Adipocyte (in vitro differentiated cells): ENCODE results near the gene ATP1B1.

Experiments
- DNase-seq: peaks from one replicate; pipeline ENCODE4 v3.0.0-alpha.2; 2015; ENCODE audit warnings: low read depth
- H3K27me3 ChIP-seq: replicated peaks from 2 replicates; pipeline ENCODE4 v1.7.0; 2013; ENCODE audit warnings: mild to moderate bottlenecking, low read length, moderate library complexity; ENCODE audit not compliant: control insufficient read depth, insufficient read depth
- H3K36me3 ChIP-seq: 2 replicates; pipeline ENCODE4 v1.7.0; 2013; ENCODE audit warnings: low read length, mild to moderate bottlenecking, moderate library complexity; ENCODE audit not compliant: control insufficient read depth, insufficient read depth, severe bottlenecking
- H3K4me1 ChIP-seq: 2 replicates; pipeline ENCODE4 v1.7.0; 2013; ENCODE audit warnings: mild to moderate bottlenecking, low read length, moderate library complexity; ENCODE audit not compliant: control insufficient read depth, insufficient read depth
- H3K4me3 ChIP-seq: 2 replicates; pipeline ENCODE4 v1.7.0; 2013; ENCODE audit warnings: mild to moderate bottlenecking, low read length, moderate library complexity
- H3K9ac ChIP-seq: 2 replicates; pipeline ENCODE4 v1.7.0; 2013; ENCODE audit warnings: mild to moderate bottlenecking, low read length, moderate library complexity
- H3K9me3 ChIP-seq: 2 replicates; pipeline ENCODE4 v1.7.0; 2013; ENCODE audit warnings: mild to moderate bottlenecking, low read length, moderate library complexity; ENCODE audit not compliant: control insufficient read depth

ATP1B1 gene

DNA sequence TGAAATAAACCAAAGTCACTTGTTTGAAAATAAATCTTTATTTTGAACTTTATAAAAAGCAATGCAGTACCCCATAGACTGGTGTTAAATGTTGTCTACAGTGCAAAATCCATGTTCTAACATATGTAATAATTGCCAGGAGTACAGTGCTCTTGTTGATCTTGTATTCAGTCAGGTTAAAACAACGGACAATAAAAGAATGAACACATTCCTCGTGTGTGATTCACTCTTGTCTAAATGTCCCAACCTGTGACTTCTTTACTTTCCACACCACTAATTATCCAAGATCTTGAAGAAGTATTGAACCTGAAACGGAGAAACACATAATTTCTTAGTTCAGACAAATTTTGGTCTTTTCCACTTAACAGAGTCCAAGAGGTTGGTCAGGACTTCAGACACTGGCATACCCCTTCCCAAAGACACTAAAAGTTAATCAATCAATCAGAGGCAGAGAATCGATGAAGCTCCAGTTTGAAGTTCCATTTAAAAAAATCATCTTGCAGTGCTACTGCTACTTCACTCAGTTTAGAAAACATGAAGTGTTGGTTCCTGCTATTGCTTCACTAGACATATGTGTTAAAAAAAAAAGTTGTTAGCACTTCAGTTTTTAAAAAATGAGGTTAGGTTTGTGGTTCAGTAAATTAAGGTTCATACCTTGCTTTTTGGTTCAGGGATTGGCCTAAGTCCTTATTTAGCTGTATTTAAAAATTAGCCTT is 26.2 kb downstream of the ATP1B1 start:
- H3K27me3 ChIP-seq, result no peaks in the 10 kb centered on the region
- no peak overlapping the region for H3K9ac ChIP-seq
- peaks cover 23% of the 10 kb centered on the region for H3K36me3 ChIP-seq
- no peak overlapping the region for H3K4me3 ChIP-seq
- no peaks in the 10 kb centered on the region for H3K9me3 ChIP-seq
- no peaks in the 10 kb centered on the region for H3K4me1 ChIP-seq
- no peak for DNase-seq

DNA sequence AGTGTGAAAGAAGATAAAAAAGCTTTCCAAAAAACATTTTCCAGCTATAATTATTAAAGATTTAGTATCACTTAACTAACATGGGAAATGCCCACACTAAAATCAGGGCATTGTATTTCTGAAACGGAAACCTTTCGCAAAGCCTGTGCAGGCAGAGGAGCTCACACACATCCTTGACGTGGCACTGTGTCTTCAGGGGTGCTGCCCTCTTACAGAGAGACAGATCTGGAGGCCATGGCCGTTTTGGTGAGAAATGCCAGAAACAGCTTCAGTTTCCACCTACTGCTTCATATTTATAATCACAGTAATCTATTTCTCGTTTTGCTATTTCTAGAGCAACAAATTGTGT is 26.7 kb downstream of the ATP1B1 start:
- Histone ChIP-seq H3K27me3 (no peaks in the 10 kb centered on the region), H3K36me3 (peaks cover 18% of the 10 kb centered on the region), H3K4me1 (no peaks in the 10 kb centered on the region), H3K4me3 (no peak overlapping the region), H3K9me3 (no peaks in the 10 kb centered on the region), H3K9ac (no peak overlapping the region)
- DNase-seq, result no peak

DNA sequence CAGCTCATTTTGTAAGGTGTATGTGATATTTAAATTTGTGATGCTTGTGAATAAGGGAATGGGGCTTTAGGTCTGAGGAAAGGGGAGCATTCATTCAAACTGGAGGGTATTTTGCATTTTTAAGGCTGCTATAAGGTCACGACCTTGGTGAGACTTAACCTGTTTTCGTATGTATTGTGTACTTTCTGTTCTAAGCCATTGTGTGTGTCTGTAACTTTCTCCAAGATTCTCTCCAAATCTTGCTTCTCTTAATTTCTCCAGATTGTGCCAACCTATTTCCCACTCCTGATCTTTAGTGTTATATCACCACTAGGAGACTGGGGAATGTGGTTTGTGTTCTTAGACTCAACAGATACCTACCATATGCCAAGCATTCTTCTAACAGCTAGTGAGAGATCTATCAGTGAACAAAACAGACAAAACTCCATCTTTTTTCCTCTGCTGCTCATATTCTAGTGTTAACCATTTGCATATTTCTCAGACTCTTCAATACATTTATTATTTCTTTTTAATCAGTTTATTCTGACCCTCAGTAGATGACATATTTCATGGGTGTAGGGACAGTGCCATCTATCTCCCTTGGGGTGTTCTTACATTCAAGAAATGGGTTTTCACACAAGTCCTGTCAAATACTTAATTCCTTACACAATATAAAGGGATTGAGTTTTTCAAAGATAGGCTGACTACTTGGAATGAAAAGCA is 27.5 kb downstream of the ATP1B1 start:
- Histone ChIP-seq H3K27me3 (no peaks in the 10 kb centered on the region), H3K4me1 (no peaks in the 10 kb centered on the region), H3K9me3 (no peaks in the 10 kb centered on the region), H3K9ac (no peak overlapping the region), H3K4me3 (no peak overlapping the region), H3K36me3 (peaks cover 10% of the 10 kb centered on the region)
- no peak for DNase-seq

DNA sequence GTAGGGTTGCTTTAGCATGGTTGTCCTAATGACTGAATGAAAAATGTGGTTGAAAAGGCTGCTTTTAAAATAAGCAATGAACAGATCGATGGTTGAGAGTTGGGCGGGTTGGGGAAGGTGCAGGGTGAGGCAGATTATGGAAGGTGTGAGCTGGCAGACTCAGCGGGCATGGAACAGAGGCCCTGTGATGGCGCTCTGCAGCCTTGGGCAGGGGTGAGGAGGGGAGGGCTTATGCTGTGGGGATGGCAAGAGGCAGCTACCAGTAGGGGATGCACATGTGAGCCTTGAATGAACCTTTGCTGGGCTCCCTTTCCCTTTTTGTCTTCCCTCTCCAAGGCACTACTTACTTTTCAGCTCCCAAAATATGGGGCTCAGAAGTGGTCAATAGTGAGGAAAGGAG is 30.9 kb downstream of the ATP1B1 start:
- peaks cover 4% of the 10 kb centered on the region for H3K36me3 ChIP-seq
- no peak for DNase-seq
- H3K4me1 ChIP-seq, result peaks cover 4% of the 10 kb centered on the region
- no peak overlapping the region for H3K4me3 ChIP-seq
- no peaks in the 10 kb centered on the region for H3K9me3 ChIP-seq
- no peaks in the 10 kb centered on the region for H3K27me3 ChIP-seq
- H3K9ac ChIP-seq, result no peak overlapping the region

DNA sequence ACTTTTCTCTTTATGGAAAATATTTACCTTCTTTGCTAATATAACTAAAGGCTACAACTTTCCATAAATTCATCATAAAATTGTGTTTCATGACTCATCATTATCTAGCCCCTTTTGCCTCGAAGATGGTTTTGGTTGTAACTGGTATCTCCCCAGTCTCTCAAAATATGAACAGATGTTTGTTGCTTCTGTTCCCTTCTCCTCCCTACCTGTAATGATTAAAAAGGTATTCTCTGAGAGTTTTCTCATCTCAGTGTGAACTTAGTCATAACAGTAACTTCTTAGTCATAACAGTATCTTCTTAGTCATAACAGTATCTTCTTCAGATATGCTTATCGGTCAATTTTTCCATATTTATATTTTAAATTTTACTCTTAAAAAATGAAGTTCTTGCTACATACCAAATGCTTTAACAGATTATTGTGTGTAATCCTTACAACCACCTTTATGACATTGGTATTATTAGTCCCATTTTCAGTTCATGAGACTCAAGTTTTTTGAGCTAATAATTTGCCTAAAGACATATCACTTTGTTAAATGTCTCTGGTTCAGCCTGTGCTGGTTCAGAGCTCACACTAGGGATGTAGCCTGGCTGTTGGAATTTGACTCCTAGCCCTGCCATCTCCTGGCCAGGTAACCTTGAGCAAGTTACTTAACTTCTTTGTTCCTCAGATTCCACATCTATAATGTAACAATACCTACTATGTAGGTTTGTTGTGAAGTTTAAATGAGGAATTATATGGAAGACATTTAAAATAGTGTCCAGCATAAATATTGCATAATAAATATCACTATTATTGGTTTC is 32.6 kb downstream of the ATP1B1 start:
- H3K9me3 ChIP-seq, result no peaks in the 10 kb centered on the region
- H3K9ac ChIP-seq, result no peak overlapping the region
- H3K27me3 ChIP-seq, result no peaks in the 10 kb centered on the region
- peaks cover 6% of the 10 kb centered on the region for H3K4me1 ChIP-seq
- no peaks in the 10 kb centered on the region for H3K36me3 ChIP-seq
- H3K4me3 ChIP-seq, result no peak overlapping the region
- DNase-seq, result no peak

DNA sequence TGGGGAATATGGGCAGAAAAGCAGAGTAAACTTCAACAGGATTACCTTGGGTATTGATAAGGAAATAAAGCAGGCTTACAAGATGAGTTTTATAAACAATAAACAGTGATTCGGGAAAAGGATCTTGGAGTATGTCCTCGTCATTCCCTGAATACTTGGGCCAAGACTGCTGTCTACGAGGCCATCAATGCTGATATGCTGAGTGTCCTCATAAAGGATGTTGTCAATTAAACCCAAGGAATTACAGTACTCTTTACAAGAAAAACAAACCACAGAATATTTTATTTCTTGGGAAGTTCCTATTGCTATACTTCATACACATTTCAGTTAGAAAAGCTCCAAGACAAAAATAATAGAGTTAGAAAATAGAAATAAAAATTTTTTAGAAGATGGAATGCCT is 34.9 kb downstream of the ATP1B1 start:
- Histone ChIP-seq H3K9ac (no peak overlapping the region), H3K36me3 (no peaks in the 10 kb centered on the region), H3K4me1 (peaks cover 6% of the 10 kb centered on the region), H3K27me3 (no peaks in the 10 kb centered on the region), H3K9me3 (no peaks in the 10 kb centered on the region), H3K4me3 (no peak overlapping the region)
- no peak for DNase-seq

DNA sequence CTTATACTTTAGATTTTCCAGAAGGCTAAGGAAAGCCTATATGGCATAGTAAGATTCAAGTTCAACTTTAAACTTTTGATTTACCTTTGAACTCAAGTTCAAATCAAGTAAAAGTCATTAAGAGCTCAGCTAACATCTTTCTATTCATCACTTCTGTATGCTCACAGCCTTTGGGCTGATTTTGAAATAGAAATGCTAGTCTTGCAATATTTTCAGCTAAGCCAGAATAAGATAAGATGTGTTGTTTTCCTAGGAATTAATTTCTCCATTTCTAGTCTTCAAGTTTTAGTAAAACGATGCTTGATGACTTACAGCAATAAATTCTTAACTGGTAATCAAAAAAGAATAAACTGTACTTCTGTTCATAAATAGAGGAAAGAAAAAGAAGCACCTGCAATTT is 35.6 kb downstream of the ATP1B1 start:
- no peak for DNase-seq
- no peaks in the 10 kb centered on the region for H3K9me3 ChIP-seq
- no peaks in the 10 kb centered on the region for H3K27me3 ChIP-seq
- no peaks in the 10 kb centered on the region for H3K36me3 ChIP-seq
- H3K4me3 ChIP-seq, result no peak overlapping the region
- peaks cover 6% of the 10 kb centered on the region for H3K4me1 ChIP-seq
- H3K9ac ChIP-seq, result no peak overlapping the region

DNA sequence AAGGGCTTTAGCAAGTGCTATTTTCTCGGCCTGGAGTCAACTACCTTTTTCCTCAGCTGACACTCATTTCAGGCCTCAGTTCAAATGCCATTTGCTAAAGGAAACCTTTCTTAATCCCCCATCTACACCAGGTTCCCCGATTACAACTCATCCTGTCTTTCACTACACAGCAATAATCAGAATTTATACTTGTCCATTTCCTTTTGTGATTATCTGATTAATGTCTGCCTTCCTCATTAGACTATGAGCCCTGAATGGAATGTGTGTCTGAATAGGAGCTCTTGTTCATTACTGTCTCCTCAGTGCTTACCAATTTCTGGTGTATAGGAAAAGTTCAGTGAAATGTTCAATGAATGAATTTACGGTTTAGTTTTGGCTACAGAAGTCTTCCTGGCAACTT is 36.9 kb downstream of the ATP1B1 start:
- no peaks in the 10 kb centered on the region for H3K9me3 ChIP-seq

DNA sequence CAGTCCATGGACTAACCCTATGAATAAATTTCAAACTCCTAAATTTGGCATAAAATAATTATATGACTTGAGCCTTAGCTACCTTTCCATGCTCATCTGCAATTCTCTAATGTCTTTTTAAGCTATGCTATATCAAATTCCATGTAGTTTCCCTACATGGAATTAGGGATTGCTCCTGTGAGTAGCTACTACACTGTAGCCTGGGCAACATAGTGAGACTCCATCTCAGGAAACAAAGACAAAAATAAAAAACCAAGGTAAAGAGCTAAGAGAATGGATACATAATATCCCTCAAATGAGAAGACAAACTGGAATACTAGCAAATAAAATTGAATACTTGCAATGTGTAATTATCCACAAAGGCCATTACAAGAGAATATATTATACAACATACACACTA is 37.5 kb downstream of the ATP1B1 start:
- H3K36me3 ChIP-seq, result no peaks in the 10 kb centered on the region
- no peaks in the 10 kb centered on the region for H3K9me3 ChIP-seq
- H3K4me3 ChIP-seq, result no peak overlapping the region
- H3K27me3 ChIP-seq, result no peaks in the 10 kb centered on the region
- H3K4me1 ChIP-seq, result peaks cover 6% of the 10 kb centered on the region
- no peak for DNase-seq
- H3K9ac ChIP-seq, result no peak overlapping the region

More for the DNA sequence above, 36.9 kb downstream of the ATP1B1 start:
- DNase-seq, result no peak
- Histone ChIP-seq H3K4me1 (peaks cover 6% of the 10 kb centered on the region), H3K36me3 (no peaks in the 10 kb centered on the region), H3K27me3 (no peaks in the 10 kb centered on the region), H3K9ac (no peak overlapping the region), H3K4me3 (no peak overlapping the region)

DNA sequence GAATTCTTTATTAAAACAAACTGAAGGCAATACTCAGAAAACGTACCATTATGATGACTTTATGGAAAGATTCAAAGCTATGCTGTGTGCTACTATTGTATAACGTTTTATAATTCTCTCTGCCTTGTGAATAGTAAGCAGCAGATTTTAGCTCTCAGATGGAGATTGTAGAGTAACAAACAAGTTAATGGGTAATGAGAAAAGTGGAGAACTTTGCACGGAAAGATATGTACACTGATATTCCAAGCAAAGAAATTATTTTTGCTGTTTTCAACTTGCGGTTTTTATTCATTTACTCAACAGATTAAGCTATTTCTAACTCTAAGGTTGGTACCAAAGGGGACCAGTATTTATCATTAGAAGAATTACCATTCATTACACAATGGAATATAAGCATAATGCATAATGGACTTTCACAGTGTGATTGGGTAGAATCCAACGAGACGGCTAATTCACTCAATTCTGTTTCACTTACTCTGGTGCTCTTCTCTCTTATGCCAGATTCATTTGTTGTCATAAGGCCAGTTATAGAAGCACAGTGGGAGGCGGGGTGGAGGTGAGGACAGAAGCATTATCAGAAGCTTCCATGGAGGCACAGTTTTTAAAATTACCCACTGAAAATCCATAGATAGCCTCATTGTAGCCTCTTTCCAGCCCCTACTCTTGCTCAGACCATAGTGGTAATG is 38.6 kb downstream of the ATP1B1 start:
- Histone ChIP-seq H3K9me3 (no peaks in the 10 kb centered on the region), H3K4me3 (no peak overlapping the region), H3K4me1 (peaks cover 6% of the 10 kb centered on the region), H3K9ac (no peak overlapping the region), H3K36me3 (no peaks in the 10 kb centered on the region), H3K27me3 (no peaks in the 10 kb centered on the region)
- DNase-seq, result no peak
